AG04449 (cell line): ENCODE results near the gene APOM.

Source experiments
- CTCF ChIA-PET: fragments of 350-600 bp; formaldehyde crosslinking; extraction: SDS; loops from one replicate; lab custom pipeline; 2021; ENCODE audit warnings: antibody characterized with exemption; lab: Yijun Ruan, JAX
- POLR2A ChIA-PET: fragments of 400-600, 350-600 bp; formaldehyde crosslinking; extraction: SDS; loops from one replicate; lab custom pipeline; 2020; ENCODE audit warnings: antibody characterized with exemption, inconsistent platforms; lab: Yijun Ruan, JAX
- DNase-seq: peaks from one replicate; pipeline ENCODE4 v3.0.0-alpha.2; 2010; ENCODE audit warnings: low read depth, low spot score
- H3K4me3 ChIP-seq: 2 replicates; pipeline ENCODE4 v1.5.1; 2011; ENCODE audit warnings: low read depth, mild to moderate bottlenecking, control low read depth, low read length
- TF ChIP-seq, protein P1 (sequence below): IDR thresholded peaks from one replicate; pipeline ENCODE4 v1.5.1; 2011; ENCODE audit warnings: mild to moderate bottlenecking, moderate library complexity, low read length, control low read depth, inconsistent platforms; ENCODE audit not compliant: insufficient read depth; ENCODE audit errors: missing control alignments

Gene APOM

DNA sequence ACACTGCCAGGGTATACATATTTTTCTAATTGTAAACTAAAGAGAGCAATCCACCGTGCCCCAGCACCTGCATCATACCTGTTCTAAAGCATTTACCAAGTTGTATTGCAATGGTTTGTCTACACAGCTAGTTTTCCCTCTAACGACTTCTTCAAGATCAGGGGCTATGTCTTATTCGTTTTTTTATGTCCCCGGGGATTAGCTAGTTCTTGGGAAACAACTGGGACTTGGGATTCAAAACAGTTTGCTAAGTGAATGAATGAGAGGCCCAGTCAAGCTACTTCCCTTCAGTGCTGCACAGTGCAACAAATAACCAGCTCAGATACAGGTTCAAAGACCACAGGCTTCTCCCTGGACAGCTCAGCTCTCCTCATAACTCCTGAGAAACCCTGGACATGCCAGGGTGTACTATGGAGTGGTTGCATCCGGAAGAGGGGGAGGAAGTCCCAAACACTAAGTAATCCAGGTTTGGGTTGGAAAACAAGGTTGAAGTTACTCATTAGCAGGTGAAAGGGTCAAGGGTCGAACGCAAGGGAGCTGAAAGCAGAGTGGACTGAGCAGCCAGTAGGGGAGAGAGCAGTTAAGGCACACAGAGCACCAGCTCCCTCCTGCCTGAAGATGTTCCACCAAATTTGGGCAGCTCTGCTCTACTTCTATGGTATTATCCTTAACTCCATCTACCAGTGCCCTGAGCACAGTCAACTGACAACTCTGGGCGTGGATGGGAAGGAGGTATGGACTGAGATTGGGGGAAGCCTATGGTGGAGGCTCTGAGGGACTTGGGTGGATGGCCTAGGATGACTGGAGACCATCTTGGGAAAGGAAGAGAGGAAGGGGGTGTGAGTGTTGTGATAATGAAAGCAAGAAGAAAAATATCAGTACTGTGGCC lies at the start of gene APOM:
TSS of gene APOM (plus strand) at position 546 of the 889 bp plus-strand sequence. CDS start at position 619, 73 bp downstream.
- CTCF ChIA-PET, result interaction anchor here (1.2 kb wide), 1 partner anchor 9 kb away, joined by 3 read pairs; the partner anchor contains the start of gene GPANK1

DNA sequence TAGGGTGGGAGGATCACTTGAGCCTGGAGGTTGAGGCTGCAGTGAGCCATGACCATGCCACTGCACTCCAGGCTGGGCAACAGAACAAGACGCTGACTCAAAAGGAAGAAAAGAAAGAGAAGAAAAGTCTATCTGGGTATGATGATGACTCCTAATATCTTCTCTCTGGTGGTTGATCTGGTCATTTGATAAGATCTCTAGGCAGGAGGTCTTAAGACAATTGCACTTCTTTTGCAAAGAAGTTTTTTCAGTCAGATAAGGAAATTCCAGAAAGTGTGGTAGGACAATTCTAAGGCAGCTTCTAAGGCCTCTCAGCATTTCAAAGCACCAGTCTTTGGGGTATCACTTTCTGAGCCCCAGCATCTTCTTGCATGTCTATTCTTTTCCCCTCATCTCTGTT lies 48.4 kb upstream of the APOM start:
- ChIA-PET CTCF (interaction anchor here (0.7 to 12.1 kb wide), 4 partner anchors 10 to 61 kb away, joined by 3 to 148 read pairs (median 4); partner anchors contain the start of gene ATP6V1G2), POLR2A (interaction anchor here (0.6 kb wide), 1 partner anchor 220 kb away, joined by 3 read pairs; the partner anchor contains the start of gene HSPA1B)
- no peak for DNase-seq
- no peak overlapping the region for H3K4me3 ChIP-seq
- TF ChIP-seq, protein P1, sequence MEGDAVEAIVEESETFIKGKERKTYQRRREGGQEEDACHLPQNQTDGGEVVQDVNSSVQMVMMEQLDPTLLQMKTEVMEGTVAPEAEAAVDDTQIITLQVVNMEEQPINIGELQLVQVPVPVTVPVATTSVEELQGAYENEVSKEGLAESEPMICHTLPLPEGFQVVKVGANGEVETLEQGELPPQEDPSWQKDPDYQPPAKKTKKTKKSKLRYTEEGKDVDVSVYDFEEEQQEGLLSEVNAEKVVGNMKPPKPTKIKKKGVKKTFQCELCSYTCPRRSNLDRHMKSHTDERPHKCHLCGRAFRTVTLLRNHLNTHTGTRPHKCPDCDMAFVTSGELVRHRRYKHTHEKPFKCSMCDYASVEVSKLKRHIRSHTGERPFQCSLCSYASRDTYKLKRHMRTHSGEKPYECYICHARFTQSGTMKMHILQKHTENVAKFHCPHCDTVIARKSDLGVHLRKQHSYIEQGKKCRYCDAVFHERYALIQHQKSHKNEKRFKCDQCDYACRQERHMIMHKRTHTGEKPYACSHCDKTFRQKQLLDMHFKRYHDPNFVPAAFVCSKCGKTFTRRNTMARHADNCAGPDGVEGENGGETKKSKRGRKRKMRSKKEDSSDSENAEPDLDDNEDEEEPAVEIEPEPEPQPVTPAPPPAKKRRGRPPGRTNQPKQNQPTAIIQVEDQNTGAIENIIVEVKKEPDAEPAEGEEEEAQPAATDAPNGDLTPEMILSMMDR, result no peak

More for the DNA sequence above, at the start of gene APOM:
- H3K4me3 ChIP-seq, result no peak within 1 kb of the TSS
- DNase-seq, result no peak
- TF ChIP-seq, protein P1, result no peak
- POLR2A ChIA-PET, result interaction anchor here (1.1 kb wide), 1 partner anchor 159 kb away, joined by 3 read pairs; no protein-coding TSS in a partner anchor

DNA sequence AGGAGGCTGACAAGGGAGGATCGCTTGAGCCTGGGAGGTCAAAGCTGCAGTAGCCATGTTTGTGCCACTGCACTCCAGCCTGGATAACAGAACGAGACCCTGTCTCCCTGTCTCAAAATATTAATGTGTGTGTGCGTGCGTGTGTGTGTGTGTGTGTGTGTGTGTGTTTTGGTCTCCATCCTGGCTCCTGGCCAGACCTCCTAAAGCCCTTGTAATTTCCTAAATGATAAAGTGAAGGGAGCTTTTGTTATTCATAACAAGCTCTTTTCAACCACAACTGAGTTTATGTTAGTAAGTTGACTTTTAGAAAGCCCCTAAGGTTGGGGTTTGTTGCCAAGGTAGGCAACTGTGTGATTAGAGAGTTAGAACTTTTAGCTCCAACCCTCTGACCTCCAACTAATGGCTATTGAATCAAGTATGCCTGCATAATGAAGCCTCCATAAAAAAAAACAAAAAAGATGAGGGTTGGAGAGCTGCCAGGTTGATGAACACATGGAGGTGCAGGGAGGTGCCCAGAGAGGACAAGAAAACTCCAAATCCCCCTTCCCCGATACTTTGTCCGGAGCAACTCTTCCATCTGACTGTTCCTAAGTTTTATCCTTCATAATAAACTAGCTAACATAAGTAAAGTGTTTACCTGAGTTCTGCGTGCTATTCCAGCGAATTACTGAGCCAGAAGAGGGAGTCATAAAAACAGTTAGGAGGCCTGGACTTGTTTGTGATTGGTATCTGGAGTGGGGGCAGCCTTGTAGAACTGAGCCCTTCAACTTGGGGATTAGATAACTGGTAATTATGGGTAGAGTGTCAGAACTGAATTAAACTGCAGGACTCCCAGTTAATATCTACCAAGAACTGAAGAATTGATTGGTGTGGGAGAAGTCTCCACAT lies 45.9 kb upstream of the APOM start:
- H3K4me3 ChIP-seq, result no peak overlapping the region
- ChIA-PET POLR2A (no interaction called here), CTCF (interaction anchor here (0.8 to 12.1 kb wide), 8 partner anchors 8 to 74 kb away, joined by 3 to 148 read pairs (median 4); partner anchors contain the start of gene ATP6V1G2)
- DNase-seq, result no peak
- TF ChIP-seq, protein P1, result no peak

DNA sequence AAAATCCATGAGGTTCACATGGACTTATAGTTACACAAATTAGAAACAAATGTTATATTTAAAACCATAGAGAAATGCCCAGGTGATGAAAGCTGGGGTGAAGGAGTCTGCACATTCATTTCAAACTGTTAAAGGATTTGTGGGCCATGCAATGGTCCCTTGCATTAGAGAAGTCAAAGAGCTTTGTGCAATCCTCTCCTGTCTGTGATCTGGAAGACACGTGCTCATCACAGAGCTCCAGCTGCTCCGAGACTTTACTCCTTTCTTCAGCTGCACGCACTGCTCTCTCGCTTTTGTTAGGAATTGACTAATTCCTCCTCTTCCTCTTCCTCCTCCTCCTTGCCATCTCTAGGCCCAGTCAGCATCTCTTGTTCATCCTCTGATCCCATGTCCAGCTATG lies 44.7 kb upstream of the APOM start:
- ChIA-PET POLR2A (interaction anchor here (0.5 kb wide), 1 partner anchor 83 kb away, joined by 3 read pairs; no protein-coding TSS in a partner anchor), CTCF (interaction anchor here (0.8 to 12.1 kb wide), 5 partner anchors 9 to 66 kb away, joined by 3 to 148 read pairs (median 5); partner anchors contain the start of gene ATP6V1G2)

DNA sequence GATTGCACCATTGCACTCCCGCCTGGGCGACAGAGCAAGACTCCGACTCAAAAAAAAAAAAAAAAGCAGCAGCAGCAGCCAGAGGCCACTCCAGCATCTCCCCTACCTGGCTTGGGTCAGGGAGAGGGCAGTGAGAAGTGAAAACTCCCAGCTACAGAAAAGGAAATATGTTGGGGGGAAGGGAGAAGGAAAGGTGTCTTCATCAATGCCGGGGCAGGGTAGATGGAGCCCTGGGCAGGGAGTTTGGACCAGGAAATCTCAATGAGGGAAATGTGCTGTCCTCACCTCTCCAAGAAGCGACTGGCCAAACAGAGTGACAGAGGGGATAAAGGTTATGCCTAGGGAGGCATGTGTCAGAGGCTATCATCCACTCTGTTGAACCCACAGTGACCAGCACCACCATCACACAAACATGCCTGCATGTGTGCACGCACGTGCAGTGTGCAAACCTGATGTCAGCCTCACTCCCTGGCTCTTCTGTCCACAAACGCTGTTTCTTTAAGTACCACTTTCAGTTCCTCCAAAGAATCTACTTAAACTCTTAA lies 41.5 kb upstream of the APOM start:
- ChIA-PET POLR2A (no interaction called here), CTCF (interaction anchor here (12.1 kb wide), 1 partner anchor 17 kb away, joined by 148 read pairs; no protein-coding TSS in a partner anchor)
- no peak overlapping the region for H3K4me3 ChIP-seq
- no peak for DNase-seq
- TF ChIP-seq, protein P1, result no peak

More for the DNA sequence above, 44.7 kb upstream of the APOM start:
- H3K4me3 ChIP-seq, result no peak overlapping the region
- TF ChIP-seq, protein P1, result no peak
- no peak for DNase-seq
